H9 (cell line): Measurements from ENCODE around the gene ENDOU. TPM values are rescaled to one million over a fixed set of nuclear protein-coding genes. Genes with fewer than 3 reads are reported as not detected.
A peak's percentile ranks its signal among the peaks of the same experiment; 100 is the strongest.

Source experiments
- DNase-seq: peaks from one replicate; pipeline ENCODE4 v3.0.0-alpha.2; 2017
- H2AFZ ChIP-seq: one replicate; pipeline ENCODE4 v1.6.1; 2013; ENCODE audit warnings: mild to moderate bottlenecking, low read length, control low read depth, moderate library complexity
- H2AK5ac ChIP-seq: 2 replicates; pipeline ENCODE4 v1.6.1; 2013; ENCODE audit warnings: low read length, control low read depth, mixed read lengths; ENCODE audit not compliant: insufficient read length
- H2BK120ac ChIP-seq: one replicate; pipeline ENCODE4 v1.6.1; 2013; ENCODE audit warnings: low read depth, mild to moderate bottlenecking, low read length, control low read depth, inconsistent platforms; ENCODE audit not compliant: poor library complexity, severe bottlenecking
- H2BK12ac ChIP-seq: 2 replicates; pipeline ENCODE4 v1.6.1; 2013; ENCODE audit warnings: low read length, control low read depth, mixed read lengths, low read depth; ENCODE audit not compliant: insufficient read length
- H2BK15ac ChIP-seq: 2 replicates; pipeline ENCODE4 v1.6.1; 2013; ENCODE audit warnings: low read depth, low read length, control low read depth
- H2BK20ac ChIP-seq: one replicate; pipeline ENCODE4 v1.6.1; 2013; ENCODE audit warnings: low read depth, mild to moderate bottlenecking, low read length, control low read depth, inconsistent platforms; ENCODE audit not compliant: poor library complexity, severe bottlenecking
- H2BK5ac ChIP-seq: 2 replicates; pipeline ENCODE4 v1.6.1; 2013; ENCODE audit warnings: low read length, control low read depth, mixed read lengths; ENCODE audit not compliant: insufficient read length
- H3K14ac ChIP-seq: 2 replicates; pipeline ENCODE4 v1.6.1; 2013; ENCODE audit warnings: low read length, control low read depth; ENCODE audit not compliant: insufficient read depth
- H3K18ac ChIP-seq: 2 replicates; pipeline ENCODE4 v1.6.1; 2013; ENCODE audit warnings: low read depth, mild to moderate bottlenecking, mixed read lengths, low read length, control low read depth; ENCODE audit not compliant: insufficient read length
- H3K23ac ChIP-seq: 2 replicates; pipeline ENCODE4 v1.6.1; 2013; ENCODE audit warnings: low read length, control low read depth, mixed read lengths, low read depth; ENCODE audit not compliant: insufficient read length
- H3K23me2 ChIP-seq: 2 replicates; pipeline ENCODE4 v1.6.1; 2013; ENCODE audit warnings: low read depth, mild to moderate bottlenecking, mixed read lengths, low read length, control low read depth; ENCODE audit not compliant: insufficient read length, poor library complexity, severe bottlenecking
- H3K27ac ChIP-seq: 2 replicates; pipeline ENCODE4 v1.5.1; 2013; ENCODE audit warnings: low read length, control low read depth, mixed read lengths, low read depth; ENCODE audit not compliant: insufficient read length
- H3K27me3 ChIP-seq: 2 replicates; pipeline ENCODE4 v1.6.1; 2013; ENCODE audit warnings: low read length, control low read depth, inconsistent platforms; ENCODE audit not compliant: insufficient read depth
- H3K4ac ChIP-seq: 2 replicates; pipeline ENCODE4 v1.6.1; 2013; ENCODE audit warnings: low read depth, mild to moderate bottlenecking, control low read depth, inconsistent platforms, low read length, moderate library complexity
- H3K4me1 ChIP-seq: 2 replicates; pipeline ENCODE4 v1.6.1; 2013; ENCODE audit warnings: low read length, control low read depth, inconsistent platforms; ENCODE audit not compliant: insufficient read depth
- H3K4me2 ChIP-seq: 2 replicates; pipeline ENCODE4 v1.6.1; 2013; ENCODE audit warnings: low read length, control low read depth, mixed read lengths; ENCODE audit not compliant: insufficient read length, insufficient read depth
- H3K56ac ChIP-seq: 2 replicates; pipeline ENCODE4 v1.6.1; 2013; ENCODE audit warnings: low read depth, mild to moderate bottlenecking, mixed read lengths, low read length, control low read depth; ENCODE audit not compliant: insufficient read length
- H3K79me1 ChIP-seq: 2 replicates; pipeline ENCODE4 v1.6.1; 2013; ENCODE audit warnings: low read depth, mild to moderate bottlenecking, moderate library complexity, low read length, control low read depth, inconsistent platforms; ENCODE audit not compliant: insufficient read depth, poor library complexity, severe bottlenecking
- H3K79me2 ChIP-seq: 2 replicates; pipeline ENCODE4 v1.6.1; 2013; ENCODE audit warnings: low read length, control low read depth, inconsistent platforms; ENCODE audit not compliant: insufficient read depth
- H3K9ac ChIP-seq: 2 replicates; pipeline ENCODE4 v1.6.1; 2013; ENCODE audit warnings: low read length, control low read depth, mixed read lengths; ENCODE audit not compliant: insufficient read length; ENCODE audit errors: extremely low read depth
- H3K9me3 ChIP-seq: one replicate; pipeline ENCODE4 v1.6.1; 2013; ENCODE audit warnings: low read depth, low read length, inconsistent platforms; ENCODE audit not compliant: control insufficient read depth
- H3T11ph ChIP-seq: one replicate; pipeline ENCODE4 v1.6.1; 2013; ENCODE audit warnings: mild to moderate bottlenecking, low read length, control low read depth, inconsistent platforms
- H4K20me1 ChIP-seq: one replicate; pipeline ENCODE4 v1.6.1; 2013; ENCODE audit not compliant: control insufficient read depth, insufficient read length, insufficient read depth
- H4K5ac ChIP-seq: 2 replicates; pipeline ENCODE4 v1.6.1; 2013; ENCODE audit warnings: low read depth, mild to moderate bottlenecking, mixed read lengths, low read length, control low read depth; ENCODE audit not compliant: insufficient read length
- H4K8ac ChIP-seq: replicated peaks from 2 replicates; pipeline ENCODE4 v1.6.1; 2013; ENCODE audit warnings: low read length, control low read depth, mixed read lengths, low read depth; ENCODE audit not compliant: insufficient read length
- H4K91ac ChIP-seq: 2 replicates; pipeline ENCODE4 v1.6.1; 2013; ENCODE audit warnings: low read depth, mild to moderate bottlenecking, moderate library complexity, mixed read lengths, low read length, control low read depth; ENCODE audit not compliant: insufficient read length
- H3K27ac Mint-ChIP-seq, 3 experiments: 2 replicates in 2 of 3; 3 replicates in 1 of 3; pipeline ENCODE4 v1.8.0; 2020 to 2021; ENCODE audit warnings: mixed read lengths in 3 of 3, mild to moderate bottlenecking in 1 of 3, moderate library complexity in 1 of 3
- H3K27me3 Mint-ChIP-seq: 2 replicates; pipeline ENCODE4 v1.8.0; 2021; ENCODE audit warnings: low read depth, mild to moderate bottlenecking, moderate library complexity, mixed read lengths
- H3K36me3 Mint-ChIP-seq, 3 experiments: 2 replicates in 2 of 3; 3 replicates in 1 of 3; pipeline ENCODE4 v1.8.0; 2020 to 2021; ENCODE audit warnings: low read depth in 3 of 3, mixed read lengths in 3 of 3; ENCODE audit not compliant: insufficient read depth in 1 of 3
- H3K4me1 Mint-ChIP-seq, 2 experiments: 2 replicates each; pipeline ENCODE4 v1.8.0; 2020; ENCODE audit warnings: mixed read lengths in 2 of 2
- H3K4me3 Mint-ChIP-seq, 2 experiments: 2 replicates in 1 of 2; 3 replicates in 1 of 2; pipeline ENCODE4 v1.8.0; 2020 to 2021; ENCODE audit warnings: mild to moderate bottlenecking in 2 of 2, mixed read lengths in 2 of 2, moderate library complexity in 1 of 2
- H3K9me3 Mint-ChIP-seq, 2 experiments: 2 replicates in 1 of 2; 3 replicates in 1 of 2; pipeline ENCODE4 v1.8.0; 2020; ENCODE audit warnings: mild to moderate bottlenecking in 2 of 2, mixed read lengths in 2 of 2, moderate library complexity in 1 of 2
- WGBS: extraction: QIAGEN DNeasy Blood & Tissue Kit; methylation state at CpG from one replicate; pipeline ENCODE4 v1.1.7; 2013; ENCODE audit warnings: missing lambda C conversion rate, low lambda C conversion rate, mixed read lengths; ENCODE audit not compliant: insufficient read length; ENCODE audit errors: extremely low coverage; 5-methylcytosine and 5-hydroxymethylcytosine counted together
- total RNA-seq: library from RNA; stranded (reverse); gene quantifications from 2 replicates; pipeline ENCODE4 v1.2.1, GENCODE V29; 2021
- TF ChIP-seq, protein P1 (sequence below): fragments of 200-600 bp; sonication (generic); conservative IDR thresholded peaks from 3 replicates; pipeline ENCODE4 v1.8.0; 2021; ENCODE audit warnings: antibody characterized with exemption, mild to moderate bottlenecking

The ENDOU gene
- total RNA-seq, 1 experiment from 2014 or later = not detected

GRCh38 chr12:47731723-47732122, 6.4 kb upstream of the ENDOU start:
- H2AFZ ChIP-seq = no peak overlapping the region

More at GRCh38 chr12:47731723-47732122, 6.4 kb upstream of the ENDOU start:
- Histone ChIP-seq H3T11ph (no peak overlapping the region), H3K23ac (no peak overlapping the region), H2BK20ac (no peak overlapping the region), H2BK120ac (no peak overlapping the region), H3K79me1 (no peaks in the 10 kb centered on the region), H2BK12ac (no peak overlapping the region), H3K9me3 (no peaks in the 10 kb centered on the region), H3K79me2 (no peaks in the 10 kb centered on the region), H4K5ac (no peak overlapping the region), H4K91ac (no peak overlapping the region), H3K4ac (no peak overlapping the region), H3K27ac (no peak overlapping the region), H2BK5ac (no peak overlapping the region), H3K14ac (no peak overlapping the region), H3K56ac (no peak overlapping the region), H3K4me1 (peaks cover 3% of the 10 kb centered on the region; the same call in 1 of the 2 replicates), H3K9ac (no peak overlapping the region), H3K18ac (no peak overlapping the region), H3K4me2 (no peak overlapping the region), H4K8ac (no peak overlapping the region), H3K23me2 (no peaks in the 10 kb centered on the region), H2BK15ac (no peak overlapping the region), H2AK5ac (no peak overlapping the region), H4K20me1 (no peaks in the 10 kb centered on the region), H3K27me3 (no peaks in the 10 kb centered on the region)
- Mint-ChIP-seq H3K36me3 (no peaks in the 10 kb centered on the region), H3K9me3 (no peaks in the 10 kb centered on the region), H3K27ac (0 out of 7 replicates have a peak overlapping the region, but pooled peaks of 1 of the 3 experiments have one; percentile 37), H3K4me1 (peaks cover 19 to 26% of the 10 kb centered on the region in 2 experiments), H3K4me3 (no peak overlapping the region), H3K27me3 (peaks cover 9% of the 10 kb centered on the region)
- DNase-seq = no peak
- WGBS = no CpG with 5 or more reads among the region's 5 CpGs
- TF ChIP-seq, protein P1, sequence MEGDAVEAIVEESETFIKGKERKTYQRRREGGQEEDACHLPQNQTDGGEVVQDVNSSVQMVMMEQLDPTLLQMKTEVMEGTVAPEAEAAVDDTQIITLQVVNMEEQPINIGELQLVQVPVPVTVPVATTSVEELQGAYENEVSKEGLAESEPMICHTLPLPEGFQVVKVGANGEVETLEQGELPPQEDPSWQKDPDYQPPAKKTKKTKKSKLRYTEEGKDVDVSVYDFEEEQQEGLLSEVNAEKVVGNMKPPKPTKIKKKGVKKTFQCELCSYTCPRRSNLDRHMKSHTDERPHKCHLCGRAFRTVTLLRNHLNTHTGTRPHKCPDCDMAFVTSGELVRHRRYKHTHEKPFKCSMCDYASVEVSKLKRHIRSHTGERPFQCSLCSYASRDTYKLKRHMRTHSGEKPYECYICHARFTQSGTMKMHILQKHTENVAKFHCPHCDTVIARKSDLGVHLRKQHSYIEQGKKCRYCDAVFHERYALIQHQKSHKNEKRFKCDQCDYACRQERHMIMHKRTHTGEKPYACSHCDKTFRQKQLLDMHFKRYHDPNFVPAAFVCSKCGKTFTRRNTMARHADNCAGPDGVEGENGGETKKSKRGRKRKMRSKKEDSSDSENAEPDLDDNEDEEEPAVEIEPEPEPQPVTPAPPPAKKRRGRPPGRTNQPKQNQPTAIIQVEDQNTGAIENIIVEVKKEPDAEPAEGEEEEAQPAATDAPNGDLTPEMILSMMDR = no peak
